Gastroesophageal sphincter (tissue), 3 donors: ENCODE measurements around the gene EIF5.

Experiments
- CTCF ChIP-seq, 4 experiments: fragments of 200-600 bp in 2 of 4; fragments of 450-650 bp in 2 of 4; sonication (generic) in 1 of 4; IDR thresholded peaks; one replicate each; pipeline ENCODE4 v1.5.1; 2017 to 2019; ENCODE audit warnings: antibody characterized with exemption in 4 of 4, mild to moderate bottlenecking in 2 of 4, moderate library complexity in 2 of 4
- EP300 ChIP-seq: sonication (generic); formaldehyde crosslinking; IDR thresholded peaks from one replicate; pipeline ENCODE4 v1.6.1; 2017; ENCODE audit warnings: antibody characterized with exemption, mild to moderate bottlenecking
- POLR2A ChIP-seq, 2 donors: fragments of 450-650 bp; IDR thresholded peaks; one replicate each; pipeline ENCODE4 v1.6.1; 2017; ENCODE audit warnings: antibody characterized with exemption in 2 of 2, mild to moderate bottlenecking in 2 of 2, moderate library complexity in 1 of 2

DNA sequence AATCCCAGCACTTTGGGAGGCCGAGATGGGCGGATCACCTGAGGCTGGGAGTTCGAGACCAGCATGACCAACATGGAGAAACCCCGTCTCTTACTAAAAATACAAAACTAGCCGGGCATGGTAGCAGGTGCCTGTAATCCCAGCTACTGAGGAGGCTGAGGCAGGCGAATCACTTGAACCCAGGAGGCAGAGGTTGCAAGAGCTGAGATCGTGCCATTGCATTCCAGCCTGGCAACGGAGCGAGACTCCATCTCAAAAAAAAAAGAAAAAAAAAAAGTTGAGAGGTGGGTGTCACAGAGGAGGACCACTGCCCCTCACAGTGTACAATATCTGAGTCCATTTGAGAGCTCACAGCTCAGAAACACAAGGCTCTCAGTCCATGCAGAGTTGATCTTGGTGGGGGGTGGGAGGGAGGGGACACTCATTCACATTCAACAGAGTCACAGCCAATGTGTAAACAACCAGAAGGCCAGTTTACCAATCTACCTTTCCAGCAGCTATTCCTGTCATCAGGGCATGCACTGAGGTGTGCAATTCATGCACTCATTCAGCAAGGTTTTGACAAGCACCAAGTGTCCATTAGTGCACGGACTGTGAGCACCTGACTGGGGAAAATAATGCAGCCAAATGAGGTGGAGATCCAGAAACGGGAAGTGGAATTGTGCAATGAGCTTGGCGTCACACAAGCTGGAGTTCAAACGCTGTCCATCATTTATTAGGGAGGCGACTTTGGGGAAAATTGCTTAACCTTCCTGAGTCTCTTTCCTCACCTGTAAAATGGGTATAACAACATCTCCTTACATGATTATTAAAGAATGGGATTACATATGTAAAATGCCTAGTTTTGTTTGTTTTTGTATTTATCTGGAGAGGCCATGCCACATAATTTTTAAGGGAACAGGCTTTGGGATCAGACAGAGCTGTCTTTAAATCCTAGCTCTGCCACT is 4.4 kb upstream of the EIF5 start:
- TF ChIP-seq CTCF (IDR thresholded peaks at IDR 0.05) (no peak), POLR2A (IDR thresholded peaks at IDR 0.05) (no peak), EP300 (no peak)
